Glutamatergic neuron (in vitro differentiated cells): ENCODE data around the gene VAPB. TPM values are rescaled to one million over a fixed set of nuclear protein-coding genes. Genes with fewer than 3 reads are reported as not detected.
"Not testable (repeated sequence)": the region's sequence is repeated elsewhere in the genome, so short reads cannot be mapped to it uniquely, and the experiment has no call there.

Source experiments
- DNase-seq: peaks from one replicate; pipeline ENCODE4 v3.0.0; 2022
- H3K27ac Mint-ChIP-seq: one replicate; pipeline ENCODE4 v1.8.0; 2020; ENCODE audit warnings: mild to moderate bottlenecking, mixed read lengths, inconsistent platforms; ENCODE audit not compliant: unreplicated experiment
- H3K27me3 Mint-ChIP-seq: one replicate; pipeline ENCODE4 v1.8.0; 2020; ENCODE audit warnings: mild to moderate bottlenecking, moderate library complexity, mixed read lengths, inconsistent platforms; ENCODE audit not compliant: unreplicated experiment
- H3K36me3 Mint-ChIP-seq: one replicate; pipeline ENCODE4 v1.8.0; 2020; ENCODE audit warnings: mild to moderate bottlenecking, mixed read lengths, inconsistent platforms; ENCODE audit not compliant: unreplicated experiment
- H3K4me1 Mint-ChIP-seq: one replicate; pipeline ENCODE4 v1.8.0; 2020; ENCODE audit warnings: mild to moderate bottlenecking, low read depth, mixed read lengths, inconsistent platforms; ENCODE audit not compliant: unreplicated experiment
- H3K4me3 Mint-ChIP-seq: one replicate; pipeline ENCODE4 v1.8.0; 2020; ENCODE audit warnings: mild to moderate bottlenecking, mixed read lengths, inconsistent platforms; ENCODE audit not compliant: unreplicated experiment
- H3K9me3 Mint-ChIP-seq: one replicate; pipeline ENCODE4 v1.8.0; 2020; ENCODE audit warnings: mild to moderate bottlenecking, moderate library complexity, mixed read lengths, inconsistent platforms; ENCODE audit not compliant: unreplicated experiment
- CTCF ChIP-seq: fragments of 200-600 bp; sonication (generic); IDR thresholded peaks from one replicate; pipeline ENCODE4 v1.5.0; 2021; ENCODE audit not compliant: partially characterized antibody, unreplicated experiment
- total RNA-seq: library from RNA; stranded (reverse); fragmentation: NEBNext Ultra II Directional; extraction: Animal tissue kit (Norgen Biotek cat#: 25700); gene quantifications from one replicate; pipeline ENCODE4 v1.2.1, GENCODE V29; 2021; ENCODE audit not compliant: unreplicated experiment

The VAPB gene
- total RNA-seq, 1 donor from 2014 or later, result 60.5 TPM

GRCh38 chr20:58408603-58409246 is 19.7 kb downstream of the VAPB start:
- no peaks in the 10 kb centered on the region for H3K36me3 Mint-ChIP-seq
- H3K27ac Mint-ChIP-seq, result peak overlapping the region; percentile 31
- H3K4me3 Mint-ChIP-seq, result no peak overlapping the region
- DNase-seq, result no peak
- H3K27me3 Mint-ChIP-seq, result no peaks in the 10 kb centered on the region
- H3K4me1 Mint-ChIP-seq, result peaks cover 4% of the 10 kb centered on the region
- no peak for TF ChIP-seq CTCF
- H3K9me3 Mint-ChIP-seq, result no peaks in the 10 kb centered on the region

GRCh38 chr20:58414216-58414615 is 25.2 kb downstream of the VAPB start:
- H3K4me3 Mint-ChIP-seq, DNase-seq, H3K27ac Mint-ChIP-seq, H3K27me3 Mint-ChIP-seq, H3K4me1 Mint-ChIP-seq, H3K9me3 Mint-ChIP-seq, H3K36me3 Mint-ChIP-seq: not testable (repeated sequence)

DNA sequence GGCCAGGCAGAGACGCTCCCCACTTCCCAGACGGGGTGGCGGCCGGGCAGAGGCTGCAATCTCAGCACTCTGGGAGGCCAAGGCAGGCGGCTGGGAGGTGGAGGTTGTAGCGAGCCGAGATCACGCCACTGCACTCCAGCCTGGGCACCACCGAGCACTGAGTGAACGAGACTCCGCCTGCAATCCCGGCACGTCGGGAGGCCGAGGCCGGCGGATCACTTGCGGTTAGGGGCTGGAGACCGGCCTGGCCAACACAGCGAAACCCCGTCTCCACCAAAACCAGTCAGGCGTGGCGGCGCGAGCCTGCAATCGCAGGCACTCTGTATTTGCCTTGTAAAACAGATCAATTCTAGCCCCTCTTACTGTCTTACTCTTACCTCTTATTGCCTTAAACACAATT is 25.8 kb downstream of the VAPB start:
- not testable (repeated sequence) for H3K36me3 Mint-ChIP-seq, H3K27me3 Mint-ChIP-seq, DNase-seq, H3K9me3 Mint-ChIP-seq, H3K4me1 Mint-ChIP-seq
- peak overlapping the region; percentile 68 for H3K27ac Mint-ChIP-seq
- H3K4me3 Mint-ChIP-seq, result peak overlapping the region; percentile 30

DNA sequence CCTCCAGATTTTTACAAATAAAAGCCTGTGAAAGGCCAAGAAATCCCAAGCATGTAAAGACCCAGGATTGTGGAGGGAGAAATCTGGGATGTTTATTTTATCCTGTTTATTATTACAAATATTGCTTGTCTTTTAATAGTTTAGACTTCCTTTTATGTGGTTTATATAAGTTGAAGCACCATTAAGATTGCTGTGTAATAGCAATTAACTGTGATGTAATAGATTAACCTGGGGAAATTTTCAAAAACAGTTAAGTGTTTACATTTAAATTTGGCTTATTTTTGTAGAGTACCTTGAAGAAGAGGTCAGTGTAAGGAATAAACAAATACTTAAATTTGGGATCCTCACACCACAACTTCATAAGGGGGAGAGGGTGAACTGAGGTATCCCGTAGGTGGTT is 27.0 kb downstream of the VAPB start:
- H3K27ac Mint-ChIP-seq, result no peak overlapping the region
- no peak for TF ChIP-seq CTCF
- H3K4me1 Mint-ChIP-seq, result no peaks in the 10 kb centered on the region
- peaks cover 2% of the 10 kb centered on the region for H3K27me3 Mint-ChIP-seq
- H3K4me3 Mint-ChIP-seq, result no peak overlapping the region
- DNase-seq, result no peak
- H3K36me3 Mint-ChIP-seq, result peaks cover 5% of the 10 kb centered on the region
- peaks cover 5% of the 10 kb centered on the region for H3K9me3 Mint-ChIP-seq

- TF ChIP-seq CTCF, result no peak
Observed at GRCh38 chr20:58416835-58417234, 27.8 kb downstream of the VAPB start.

GRCh38 chr20:58417438-58417837 is 28.4 kb downstream of the VAPB start:
- peaks cover 2% of the 10 kb centered on the region for H3K27me3 Mint-ChIP-seq
- H3K4me1 Mint-ChIP-seq, result peaks cover 2% of the 10 kb centered on the region
- H3K4me3 Mint-ChIP-seq, result no peak overlapping the region
- peaks cover 5% of the 10 kb centered on the region for H3K9me3 Mint-ChIP-seq
- H3K36me3 Mint-ChIP-seq, result peaks cover 5% of the 10 kb centered on the region
- no peak for TF ChIP-seq CTCF
- DNase-seq, result no peak
- H3K27ac Mint-ChIP-seq, result no peak overlapping the region

More at GRCh38 chr20:58416835-58417234, 27.8 kb downstream of the VAPB start:
- Mint-ChIP-seq H3K36me3 (peaks cover 5% of the 10 kb centered on the region), H3K27me3 (peaks cover 2% of the 10 kb centered on the region), H3K27ac (no peak overlapping the region), H3K4me1 (no peaks in the 10 kb centered on the region), H3K4me3 (no peak overlapping the region), H3K9me3 (peaks cover 5% of the 10 kb centered on the region)
- no peak for DNase-seq
